ENCODE measurements around the gene NOL3.

The NOL3 gene

GRCh38 chr16:67162506-67163163 lies 7.7 kb upstream of the NOL3 start:
- no peak for TF ChIP-seq CTCF (conservative IDR thresholded peaks at IDR 0.05; ENCODE audit: low read length)
- H3K4me3 ChIP-seq (ENCODE audit: low read length), result no peak overlapping the region
- DNase-seq (ENCODE audit: low read depth), result no peak

GRCh38 chr16:67163164-67163998 lies 7.0 kb upstream of the NOL3 start:
- no peak for TF ChIP-seq CTCF (conservative IDR thresholded peaks at IDR 0.05; ENCODE audit: low read length)
- H3K4me3 ChIP-seq (ENCODE audit: low read length), result no peak overlapping the region
- DNase-seq (ENCODE audit: low read depth), result peak; percentile 39

DNA sequence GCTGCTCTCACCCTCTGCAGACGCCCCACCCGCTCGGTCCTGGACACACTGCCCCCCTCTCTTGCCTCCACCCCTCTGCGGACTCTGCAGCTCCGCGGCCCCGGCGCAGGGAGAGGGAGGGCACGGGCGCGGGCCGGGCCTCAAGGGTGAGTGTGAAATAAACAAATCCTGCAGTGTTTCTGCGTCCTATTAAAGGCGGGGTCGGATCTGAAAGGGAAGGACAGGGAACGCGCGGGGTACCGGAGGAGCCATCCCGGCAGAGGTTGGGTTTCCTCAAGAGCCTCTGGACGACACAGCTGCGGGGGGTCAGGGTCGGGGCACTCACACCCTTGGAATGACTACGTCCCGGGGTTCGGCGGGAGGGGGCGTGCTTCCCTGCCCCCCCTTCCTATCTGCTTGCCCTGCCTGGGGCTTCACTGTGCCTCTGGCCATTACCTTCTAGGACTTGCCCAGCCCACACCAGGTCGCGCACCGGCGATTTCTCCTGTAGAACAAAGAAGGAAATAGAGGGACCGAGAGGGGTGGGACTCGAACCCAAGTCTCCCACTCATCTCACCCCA lies 6.3 kb upstream of the NOL3 start:
- DNase-seq (ENCODE audit: low read depth), result no peak
- no peak for TF ChIP-seq CTCF (conservative IDR thresholded peaks at IDR 0.05; ENCODE audit: low read length)
- no peak overlapping the region for H3K4me3 ChIP-seq (ENCODE audit: low read length)

DNA sequence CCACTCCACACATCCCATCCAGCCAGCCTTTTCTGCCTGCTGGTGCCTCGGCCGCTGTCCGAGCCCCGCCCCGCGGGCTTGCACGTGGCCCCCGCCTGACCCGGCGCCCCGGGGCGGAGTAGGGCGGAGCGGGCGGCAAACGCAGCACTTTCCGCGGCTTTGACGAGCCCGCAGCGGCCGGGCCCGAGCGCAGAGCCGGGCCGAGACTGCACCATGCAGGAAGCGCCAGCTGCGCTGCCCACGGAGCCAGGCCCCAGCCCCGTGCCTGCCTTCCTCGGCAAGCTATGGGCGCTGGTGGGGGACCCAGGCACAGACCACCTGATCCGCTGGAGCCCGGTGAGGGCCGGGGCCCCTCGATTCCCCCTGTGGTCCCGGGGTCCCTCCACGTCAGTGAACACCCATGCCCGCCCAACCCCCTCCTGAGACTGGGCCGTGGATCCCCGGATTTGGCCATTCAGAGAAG lies 5.7 kb upstream of the NOL3 start, which contains the start of gene HSF4:
TSS of gene HSF4 (plus strand) at position 147 of the 463 bp plus-strand sequence. CDS start at position 214, 67 bp downstream.
- TF ChIP-seq CTCF (conservative IDR thresholded peaks at IDR 0.05; ENCODE audit: low read length), result no peak
- no peak within 1 kb of the TSS for H3K4me3 ChIP-seq (ENCODE audit: low read length)
- DNase-seq (ENCODE audit: low read depth), result no peak

- H3K4me3 ChIP-seq (ENCODE audit: low read length), result no peak overlapping the region
- no peak for TF ChIP-seq CTCF (conservative IDR thresholded peaks at IDR 0.05; ENCODE audit: low read length)
- no peak for DNase-seq (ENCODE audit: low read depth)
Observed at GRCh38 chr16:67165121-67166078, 4.9 kb upstream of the NOL3 start.

- no peak for TF ChIP-seq CTCF (conservative IDR thresholded peaks at IDR 0.05; ENCODE audit: low read length)
- DNase-seq (ENCODE audit: low read depth), result no peak
Observed at GRCh38 chr16:67166110-67166547, 4.2 kb upstream of the NOL3 start.

More at GRCh38 chr16:67166110-67166547, 4.2 kb upstream of the NOL3 start:
- H3K4me3 ChIP-seq (ENCODE audit: low read length), result no peak overlapping the region
